Adrenal gland (tissue), 5 donors: Measurements from ENCODE around the gene DFFB.

Source experiments
- POLR2A ChIP-seq, 2 donors: fragments of 450-650 bp; IDR thresholded peaks; one replicate each; pipeline ENCODE4 v1.6.1; 2017; ENCODE audit warnings: antibody characterized with exemption in 2 of 2, mild to moderate bottlenecking in 2 of 2, moderate library complexity in 1 of 2
- TF ChIP-seq, protein P1 (sequence below), 6 experiments: fragments of 450-650 bp in 4 of 6; fragments of 200-600 bp in 2 of 6; sonication (generic) in 1 of 6; IDR thresholded peaks; 1 replicate in 5 of 6; 2 replicates in 1 of 6; pipeline versions ENCODE4 v1.5.1 to v1.8.0; 2016 to 2021; ENCODE audit warnings: antibody characterized with exemption in 6 of 6, mild to moderate bottlenecking in 2 of 6, moderate library complexity in 1 of 6
- donor health status: DM: no; HTN: no; CAD: no.

DNA sequence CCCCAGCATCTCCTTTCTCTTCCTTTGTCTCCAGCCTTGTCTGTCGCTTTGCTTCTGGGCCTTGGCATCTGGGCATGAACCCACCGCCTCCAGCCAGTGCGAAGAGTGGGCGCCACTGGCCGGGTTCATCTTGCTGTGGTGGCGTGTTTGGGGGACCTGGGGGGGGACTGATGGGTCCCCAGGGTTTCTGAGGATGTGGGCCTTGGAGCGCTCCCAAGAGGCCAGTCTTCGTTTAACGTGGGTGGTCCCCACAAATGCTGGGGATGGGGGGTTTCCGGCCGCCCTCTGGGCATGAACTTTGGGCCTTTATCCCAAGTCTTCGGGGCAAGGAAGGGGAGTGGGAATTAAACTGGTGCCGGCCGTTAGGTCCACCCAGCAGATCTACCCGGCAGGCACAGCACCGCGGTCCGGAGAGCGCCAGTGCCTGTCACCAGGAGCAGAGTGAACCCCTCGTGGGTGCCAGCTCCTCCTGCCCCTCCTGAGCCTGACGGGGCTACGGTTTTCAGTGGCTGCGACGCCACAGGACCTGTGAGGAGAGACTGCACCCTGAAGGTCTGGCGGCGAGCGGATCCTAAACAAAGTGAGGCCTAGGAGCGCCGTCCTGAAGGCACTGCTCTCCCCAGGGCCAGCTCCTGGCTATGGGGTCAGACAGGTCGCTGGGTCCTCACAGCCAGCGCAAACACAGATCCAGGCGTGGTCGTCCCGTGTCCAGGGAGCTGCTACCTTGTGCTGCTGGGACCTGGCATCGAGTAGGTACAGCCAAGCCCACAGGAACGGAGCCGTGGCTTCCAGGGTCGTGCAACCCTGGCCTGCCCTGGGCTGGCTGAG lies 54.9 kb downstream of the DFFB start:
- TF ChIP-seq, protein P1, sequence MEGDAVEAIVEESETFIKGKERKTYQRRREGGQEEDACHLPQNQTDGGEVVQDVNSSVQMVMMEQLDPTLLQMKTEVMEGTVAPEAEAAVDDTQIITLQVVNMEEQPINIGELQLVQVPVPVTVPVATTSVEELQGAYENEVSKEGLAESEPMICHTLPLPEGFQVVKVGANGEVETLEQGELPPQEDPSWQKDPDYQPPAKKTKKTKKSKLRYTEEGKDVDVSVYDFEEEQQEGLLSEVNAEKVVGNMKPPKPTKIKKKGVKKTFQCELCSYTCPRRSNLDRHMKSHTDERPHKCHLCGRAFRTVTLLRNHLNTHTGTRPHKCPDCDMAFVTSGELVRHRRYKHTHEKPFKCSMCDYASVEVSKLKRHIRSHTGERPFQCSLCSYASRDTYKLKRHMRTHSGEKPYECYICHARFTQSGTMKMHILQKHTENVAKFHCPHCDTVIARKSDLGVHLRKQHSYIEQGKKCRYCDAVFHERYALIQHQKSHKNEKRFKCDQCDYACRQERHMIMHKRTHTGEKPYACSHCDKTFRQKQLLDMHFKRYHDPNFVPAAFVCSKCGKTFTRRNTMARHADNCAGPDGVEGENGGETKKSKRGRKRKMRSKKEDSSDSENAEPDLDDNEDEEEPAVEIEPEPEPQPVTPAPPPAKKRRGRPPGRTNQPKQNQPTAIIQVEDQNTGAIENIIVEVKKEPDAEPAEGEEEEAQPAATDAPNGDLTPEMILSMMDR (IDR thresholded peaks at IDR 0.05) = no peak
- no peak for TF ChIP-seq POLR2A (IDR thresholded peaks at IDR 0.05)
